ENCODE measurements around the gene AIFM3. TPM values are rescaled to one million over a fixed set of nuclear protein-coding genes. Genes with fewer than 3 reads are reported as not detected.

AIFM3 gene
- total RNA-seq, 1 experiment from 2014 or later: 9.7 TPM

- peaks cover 0 to 4% of the 10 kb centered on the region in 2 experiments; a peak in 1 of 4 replicates for H3K36me3 ChIP-seq (ENCODE audit: control insufficient read depth in 1 of 2, insufficient read depth in 2 of 2, low read length in 2 of 2)
- ATAC-seq (no peak), DNase-seq (ENCODE audit: low read depth, low spot score) (no peak)
- RAD21 ChIA-PET (ENCODE audit: low non-redundant PET in 1 of 2, low total read pairs in 2 of 2, uncharacterized antibody in 2 of 2, unreplicated experiment in 2 of 2): no interaction called here
- intact Hi-C loops (cut with micrococcal nuclease): no loop called here
- no peak overlapping the region for H3K4me3 ChIP-seq (replicated peaks in 1 of 2; ENCODE audit: low read depth in 1 of 2, low read length in 2 of 2)
- no peaks in the 10 kb centered on the region for H3K9me2 ChIP-seq (ENCODE audit: insufficient read depth)
- TF ChIP-seq CTCF (IDR thresholded peaks at IDR 0.05 in 2 of 3, conservative IDR thresholded peaks at IDR 0.05 in 1 of 3; ENCODE audit: borderline replicate concordance in 1 of 3, insufficient read depth in 1 of 3, low read depth in 2 of 3, low read length in 2 of 3): no peak
- TF ChIP-seq MAX (IDR thresholded peaks at IDR 0.05): no peak
- no peak for TF ChIP-seq EZH2phosphoT487 (IDR thresholded peaks at IDR 0.05; ENCODE audit: borderline replicate concordance)
- no peak for TF ChIP-seq ELF1 (IDR thresholded peaks at IDR 0.05; ENCODE audit: borderline replicate concordance, low read depth)
- TF ChIP-seq REST (IDR thresholded peaks at IDR 0.05; ENCODE audit: low read depth): no peak
- TF ChIP-seq SP1 (IDR thresholded peaks at IDR 0.05; ENCODE audit: low read depth): no peak
- TF ChIP-seq POLR2AphosphoS5 (IDR thresholded peaks at IDR 0.05; ENCODE audit: low read depth, low read length): no peak
- TF ChIP-seq ZNF274 (IDR thresholded peaks at IDR 0.05; ENCODE audit: low read depth, low read length): no peak
- TF ChIP-seq CBX3 (IDR thresholded peaks at IDR 0.05; ENCODE audit: low read depth): no peak
- TF ChIP-seq RAD21 (IDR thresholded peaks at IDR 0.05; ENCODE audit: low read depth): no peak
- no peak for TF ChIP-seq SRF (IDR thresholded peaks at IDR 0.05; ENCODE audit: low read depth)
- TF ChIP-seq TCF7L2 (IDR thresholded peaks at IDR 0.05; ENCODE audit: borderline replicate concordance, extremely low read depth, insufficient read depth, insufficient read length): no peak
- no TSS peak for BruUV-seq (replicated peaks)
- H3K4me1 ChIP-seq (ENCODE audit: control insufficient read depth in 1 of 2, insufficient read depth in 2 of 2, low read length in 2 of 2): peaks cover 14 to 61% of the 10 kb centered on the region in 2 experiments
- H3K9ac ChIP-seq (ENCODE audit: low read length): no peak overlapping the region
- H3K27me3 ChIP-seq (ENCODE audit: insufficient read depth, low read length): no peaks in the 10 kb centered on the region
- peak overlapping the region; percentile 64 for H3K4me2 ChIP-seq (ENCODE audit: low read length)
- H4K20me1 ChIP-seq (ENCODE audit: insufficient read depth): peaks cover 52% of the 10 kb centered on the region; the same call in 1 of the 2 replicates
- CTCF ChIA-PET: interaction anchor here (0.7 to 1.0 kb wide), 3 partner anchors 13 to 149 kb away, joined by 3 read pairs; no protein-coding TSS in a partner anchor
- H3K9me3 ChIP-seq (ENCODE audit: control insufficient read depth in 1 of 2, insufficient read depth in 1 of 2, low read depth in 1 of 2, low read length in 2 of 2): no peaks in the 10 kb centered on the region
- H2AFZ ChIP-seq (ENCODE audit: low read depth, low read length, poor library complexity, severe bottlenecking): no peak overlapping the region
- H3K79me2 ChIP-seq (ENCODE audit: insufficient read depth, low read length): peaks cover 99% of the 10 kb centered on the region
- POLR2A ChIA-PET: no interaction called here
- H3K27ac ChIP-seq (ENCODE audit: low read depth, low read length): no peak overlapping the region
Observed at GRCh38 chr22:20944042-20944441, 23.0 kb upstream of the AIFM3 start.
